Posterior vena cava (tissue), 2 donors: Measurements from ENCODE around the gene XIRP2. TPM values are rescaled to one million over a fixed set of nuclear protein-coding genes. Genes with fewer than 3 reads are reported as not detected.
A peak's percentile ranks its signal among the peaks of the same experiment; 100 is the strongest.

ENCODE experiments used
- DNase-seq: peaks from one replicate; pipeline ENCODE4 v3.0.0-alpha.2; 2020; ENCODE audit warnings: low spot score
- intact Hi-C, 2 donors: fragments of 100-400 bp; cut with DNase I; formaldehyde crosslinking; loops; one replicate each; pipeline versions ENCODE4 v1.14.1 to v1.14.2; 2022 to 2023
- total RNA-seq, 2 donors: library from RNA; stranded (reverse); fragmentation: NEBNext Ultra II Directional; extraction: Animal tissue kit (Norgen Biotek cat#: 25700); gene quantifications; one replicate each; pipeline ENCODE4 v1.2.1, GENCODE V29; 2021
- donor health status: DM: yes; HTN: yes; CAD: no.
- donor health status: DM: yes; HTN: yes; CAD: no.

Gene XIRP2
- total RNA-seq, 2 donors from 2014 or later: 0.42 to 22.3 TPM

DNA sequence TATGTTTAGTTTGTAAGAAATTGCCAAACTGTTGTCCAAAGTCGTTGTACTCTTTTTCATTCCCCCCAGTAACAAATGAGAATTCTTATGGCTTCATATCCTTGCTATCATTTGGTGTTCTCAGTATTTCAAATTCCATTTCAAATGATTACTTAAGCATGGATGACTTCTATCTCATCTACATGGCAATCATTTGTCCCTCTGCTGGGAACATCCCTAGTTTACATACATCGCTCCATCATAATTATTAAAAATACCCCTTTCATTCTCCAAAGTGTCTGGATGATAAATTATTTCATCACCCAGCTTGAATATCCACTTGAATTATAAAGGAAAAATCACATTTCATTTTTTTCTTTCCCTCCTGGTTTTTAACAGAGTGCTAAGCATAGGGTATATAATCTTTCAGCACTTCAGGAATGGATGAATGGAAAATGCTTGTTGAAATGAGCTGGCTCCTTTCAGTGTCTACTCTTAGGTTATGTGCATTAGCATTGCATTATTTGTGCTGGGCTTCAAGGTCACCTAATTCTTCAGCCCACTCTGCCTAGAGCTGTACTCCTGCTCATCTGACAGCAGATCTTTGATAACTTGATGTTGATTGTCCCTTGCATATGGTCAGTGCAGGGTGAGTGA is 33.1 kb downstream of the XIRP2 start:
- intact Hi-C loops: no loop called here
- DNase-seq: no peak

GRCh38 chr2:166924967-166925366 is 36.7 kb downstream of the XIRP2 start:
- intact Hi-C loops: no loop called here

GRCh38 chr2:166926657-166927056 is 38.4 kb downstream of the XIRP2 start:
- intact Hi-C loops: no loop called here
- DNase-seq: no peak

More at GRCh38 chr2:166924967-166925366, 36.7 kb downstream of the XIRP2 start:
- no peak for DNase-seq

DNA sequence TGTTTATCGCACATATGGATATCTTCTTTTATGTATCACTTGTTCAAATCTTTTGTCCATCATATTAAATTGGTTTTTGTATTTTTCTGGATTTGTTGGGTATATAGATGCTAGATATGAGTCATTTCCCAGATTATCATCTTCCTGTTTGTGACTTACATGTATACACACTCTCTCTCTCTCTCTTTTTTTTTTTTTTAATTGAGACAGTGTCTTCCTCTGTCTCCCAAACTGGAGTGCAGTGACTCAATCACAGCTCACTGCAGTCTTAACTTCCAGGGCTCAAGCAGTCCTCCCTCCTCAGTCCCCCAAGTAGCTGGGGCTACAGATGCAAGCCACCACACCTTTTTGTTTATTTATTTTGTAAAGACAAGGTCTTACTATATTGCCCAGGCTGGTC is 43.8 kb downstream of the XIRP2 start:
- intact Hi-C loops: no loop called here
- DNase-seq: no peak

GRCh38 chr2:166934817-166935216 is 46.5 kb downstream of the XIRP2 start:
- no peak for DNase-seq
- intact Hi-C loops: no loop called here

GRCh38 chr2:166942377-166942776 is 54.1 kb downstream of the XIRP2 start:
- intact Hi-C loops: no loop called here
- no peak for DNase-seq

GRCh38 chr2:166944909-166945308 is 56.6 kb downstream of the XIRP2 start:
- DNase-seq: no peak

GRCh38 chr2:166957686-166958085 is 69.4 kb downstream of the XIRP2 start:
- no peak for DNase-seq
- intact Hi-C loops: no loop called here

More at GRCh38 chr2:166944909-166945308, 56.6 kb downstream of the XIRP2 start:
- intact Hi-C loops: no loop called here

- intact Hi-C loops: no loop called here
Measured at GRCh38 chr2:166958986-166959481, 70.8 kb downstream of the XIRP2 start.

GRCh38 chr2:166959556-166959955 is 71.3 kb downstream of the XIRP2 start:
- intact Hi-C loops: no loop called here
- DNase-seq: no peak

More at GRCh38 chr2:166958986-166959481, 70.8 kb downstream of the XIRP2 start:
- DNase-seq: no peak

- DNase-seq: no peak
- intact Hi-C loops: no loop called here
Measured at GRCh38 chr2:166960702-166961270, 72.5 kb downstream of the XIRP2 start.

GRCh38 chr2:166961933-166962332 is 73.7 kb downstream of the XIRP2 start:
- no peak for DNase-seq
- intact Hi-C loops: no loop called here

- DNase-seq: no peak
- intact Hi-C loops: no loop called here
Measured at GRCh38 chr2:166969486-166969885, 81.2 kb downstream of the XIRP2 start.

DNA sequence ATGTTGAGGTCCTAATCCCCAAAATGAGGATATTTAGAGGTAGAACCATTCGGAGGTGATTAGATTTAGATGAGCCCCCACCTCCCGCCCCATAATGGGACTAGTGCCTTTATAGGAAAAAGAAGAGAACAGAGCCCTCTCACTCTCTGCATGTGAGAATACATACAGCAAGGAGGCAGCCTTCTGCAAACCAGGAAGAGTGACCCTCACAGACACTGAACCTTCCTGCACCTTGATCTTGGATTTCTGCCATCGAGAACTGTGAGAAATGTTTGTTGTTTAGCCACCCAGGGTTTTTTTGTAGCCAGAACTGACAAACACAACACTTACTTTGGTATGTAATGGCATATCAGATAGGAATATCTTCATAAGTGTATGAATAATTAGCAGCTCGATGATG is 83.7 kb downstream of the XIRP2 start:
- intact Hi-C loops: no loop called here
- DNase-seq: no peak

- intact Hi-C loops: no loop called here
- DNase-seq: no peak
Measured at GRCh38 chr2:166972418-166972817, 84.1 kb downstream of the XIRP2 start.

DNA sequence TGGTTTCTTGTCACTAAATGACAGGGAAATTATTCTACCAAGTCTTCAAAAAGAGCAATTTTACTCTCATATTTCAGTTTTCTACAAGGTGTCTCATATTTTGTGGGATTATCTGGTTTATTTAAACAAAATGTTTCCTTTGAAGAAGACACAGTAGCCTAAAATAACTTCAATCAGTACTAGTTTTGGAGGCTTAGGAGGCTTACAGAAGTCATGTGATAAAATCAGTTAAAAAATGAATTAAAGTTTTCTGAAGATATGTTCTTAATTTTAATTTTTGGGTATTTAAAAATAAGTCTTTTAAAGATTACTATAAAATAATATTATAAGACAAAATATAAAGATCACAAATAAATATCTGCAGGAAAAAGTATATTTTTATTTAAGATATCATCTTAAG is 95.9 kb downstream of the XIRP2 start:
- DNase-seq: no peak
- intact Hi-C loops: no loop called here

- DNase-seq: no peak
- intact Hi-C loops: no loop called here
Measured at GRCh38 chr2:166984797-166985196, 96.5 kb downstream of the XIRP2 start.

GRCh38 chr2:166994588-166995336 is 106.5 kb downstream of the XIRP2 start:
- DNase-seq: peak; percentile 57
- intact Hi-C loops: no loop called here

DNA sequence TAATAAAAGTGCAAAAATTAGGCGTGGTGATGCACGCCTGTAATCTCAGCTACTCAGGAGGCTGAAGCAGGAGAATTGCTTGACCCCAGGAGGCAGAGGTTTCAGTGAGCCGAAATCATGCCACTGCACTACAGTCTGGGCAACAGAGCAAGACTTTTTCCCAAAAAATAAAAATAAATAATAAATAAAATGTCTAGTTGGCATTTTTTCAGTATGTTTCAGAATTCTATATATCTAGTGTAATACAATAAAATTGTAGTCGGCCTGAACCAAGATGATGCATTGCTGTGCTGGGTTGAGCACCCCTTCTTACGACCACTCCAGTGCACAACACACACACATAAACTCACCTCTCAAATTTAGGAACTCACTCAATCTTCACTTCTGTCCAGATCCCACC is 108.2 kb downstream of the XIRP2 start:
- intact Hi-C loops: no loop called here
- DNase-seq: no peak

DNA sequence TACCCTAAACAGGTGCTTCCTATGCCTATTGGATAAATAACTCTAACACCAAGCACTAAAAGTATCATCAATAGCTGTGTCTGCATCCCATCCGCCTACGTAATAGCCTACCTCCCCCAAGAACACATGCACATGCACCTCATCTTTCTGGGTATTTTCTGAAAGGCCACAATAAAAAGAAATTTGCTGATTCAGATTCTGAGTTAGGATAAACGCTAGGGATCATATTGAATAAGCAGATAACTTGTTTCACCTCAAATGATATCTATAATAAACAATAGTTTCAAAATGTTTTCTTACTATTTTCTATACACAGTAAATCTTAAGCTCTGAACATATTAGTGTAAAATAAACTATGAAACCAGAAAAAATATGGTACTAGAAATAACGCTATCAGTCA is 112.9 kb downstream of the XIRP2 start:
- no peak for DNase-seq
- intact Hi-C loops: no loop called here

- intact Hi-C loops: no loop called here
- no peak for DNase-seq
Measured at GRCh38 chr2:167005096-167005495, 116.8 kb downstream of the XIRP2 start.
